HCT116 (cell line): ENCODE measurements around the gene CLEC4G. TPM values are rescaled to one million over a fixed set of nuclear protein-coding genes. Genes with fewer than 3 reads are reported as not detected.

Experiments used
- ATAC-seq: fragments of 200-7000 bp; cut with Tn5 transposase; 2 replicates; pipeline ENCODE4 v1.9.1; 2020; ENCODE audit warnings: mild to moderate bottlenecking, moderate library complexity
- BruUV-seq: library from RNA; stranded (reverse); fragments of 400-500 nt; replicated peaks from 2 replicates; lab custom pipeline; 2021; lab: Mats Ljungman, UMichigan
- CTCF ChIA-PET: fragments of 300-600 bp; sonication (Branson Sonifier 250); formaldehyde crosslinking; loops from one replicate; lab custom pipeline; 2021; ENCODE audit warnings: antibody characterized with exemption; lab: Charles Lee
- POLR2A ChIA-PET: fragments of 300-600, 350-600 bp; sonication (Branson Sonifier 250); formaldehyde crosslinking; loops from one replicate; lab custom pipeline; 2021; ENCODE audit warnings: antibody characterized with exemption; lab: Charles Lee
- RAD21 ChIA-PET, 2 experiments: fragments of 300-600 bp; sonication (Branson Sonifier 250); formaldehyde crosslinking; loops; one replicate each; lab custom pipeline; 2023; ENCODE audit warnings: low total read pairs in 2 of 2; ENCODE audit not compliant: uncharacterized antibody in 2 of 2, unreplicated experiment in 2 of 2, low non-redundant PET in 1 of 2; lab: Charles Lee
- DNase-seq: peaks from one replicate; pipeline ENCODE4 v3.0.0-alpha.2; 2010; ENCODE audit warnings: low read depth, low spot score
- H2AFZ ChIP-seq: fragments of 200-600 bp; shearing (Covaris generic), sonication (generic); 2 replicates; pipeline ENCODE4 v1.6.1; 2017; ENCODE audit warnings: low read depth, mixed run types, mixed read lengths, antibody characterized with exemption, low read length; ENCODE audit not compliant: poor library complexity, severe bottlenecking
- H3K27ac ChIP-seq: 2 replicates; pipeline ENCODE4 v1.5.1; 2012; ENCODE audit warnings: low read depth, low read length
- H3K27me3 ChIP-seq: fragments of 200-600 bp; sonication (generic); 2 replicates; pipeline ENCODE4 v1.6.1; 2016; ENCODE audit warnings: mixed run types, low read length, mixed read lengths; ENCODE audit not compliant: insufficient read depth
- H3K36me3 ChIP-seq, 2 experiments: fragments of 200-500 bp in 1 of 2; fragments of 200-600 bp in 1 of 2; sonication (Bioruptor generic) in 1 of 2; sonication (generic) in 1 of 2; 2 replicates each; pipeline versions ENCODE4 v1.5.1 to v1.6.1; 2014 to 2016; ENCODE audit warnings: low read length in 2 of 2, inconsistent platforms in 1 of 2, mixed read lengths in 1 of 2, mixed run types in 1 of 2; ENCODE audit not compliant: insufficient read depth in 2 of 2, control insufficient read depth in 1 of 2
- H3K4me1 ChIP-seq, 2 experiments: fragments of 200-600 bp in 1 of 2; sonication (generic) in 1 of 2; 2 replicates each; pipeline versions ENCODE4 v1.5.1 to v1.6.1; 2012 to 2017; ENCODE audit warnings: low read length in 2 of 2, inconsistent platforms in 1 of 2, mild to moderate bottlenecking in 1 of 2, mixed read lengths in 1 of 2, mixed run types in 1 of 2, moderate library complexity in 1 of 2; ENCODE audit not compliant: insufficient read depth in 2 of 2, control insufficient read depth in 1 of 2
- H3K4me2 ChIP-seq: fragments of 200-600 bp; sonication (generic); 2 replicates; pipeline ENCODE4 v1.6.1; 2017; ENCODE audit warnings: mixed run types, low read length, mixed read lengths
- H3K4me3 ChIP-seq, 2 experiments: fragments of 200-600 bp in 1 of 2; sonication (generic) in 1 of 2; replicated peaks in 1 of 2; 2 replicates each; pipeline ENCODE4 v1.5.1; 2011 to 2016; ENCODE audit warnings: low read length in 2 of 2, control low read depth in 1 of 2, low read depth in 1 of 2, mild to moderate bottlenecking in 1 of 2, mixed read lengths in 1 of 2, mixed run types in 1 of 2
- H3K79me2 ChIP-seq: fragments of 200-600 bp; sonication (generic); 2 replicates; pipeline ENCODE4 v1.6.1; 2017; ENCODE audit warnings: mild to moderate bottlenecking, mixed run types, low read length, moderate library complexity, mixed read lengths; ENCODE audit not compliant: insufficient read depth
- H3K9ac ChIP-seq: fragments of 200-600 bp; sonication (generic); 2 replicates; pipeline ENCODE4 v1.6.1; 2016; ENCODE audit warnings: low read length, mixed read lengths
- H3K9me2 ChIP-seq: fragments of 200-600 bp; sonication (generic), shearing (Covaris generic); 2 replicates; pipeline ENCODE4 v1.6.1; 2017; ENCODE audit warnings: mixed run types, mild to moderate bottlenecking, moderate library complexity; ENCODE audit not compliant: insufficient read depth
- H3K9me3 ChIP-seq, 2 experiments: fragments of 200-500 bp in 1 of 2; fragments of 200-600 bp in 1 of 2; sonication (Bioruptor generic) in 1 of 2; sonication (generic) in 1 of 2; 2 replicates each; pipeline ENCODE4 v1.6.1; 2014 to 2017; ENCODE audit warnings: low read length in 2 of 2, mixed read lengths in 2 of 2, inconsistent platforms in 1 of 2, low read depth in 1 of 2, mild to moderate bottlenecking in 1 of 2, mixed run types in 1 of 2, moderate library complexity in 1 of 2; ENCODE audit not compliant: control insufficient read depth in 1 of 2, insufficient read depth in 1 of 2
- H4K20me1 ChIP-seq: fragments of 200-600 bp; sonication (generic), shearing (Covaris generic); 2 replicates; pipeline ENCODE4 v1.6.1; 2017; ENCODE audit warnings: mixed run types, mild to moderate bottlenecking, moderate library complexity; ENCODE audit not compliant: insufficient read depth
- SP1 ChIP-seq: IDR thresholded peaks from 2 replicates; pipeline ENCODE4 v1.6.1; 2012; ENCODE audit warnings: low read depth
- YY1 ChIP-seq: IDR thresholded peaks from 2 replicates; pipeline ENCODE4 v1.6.1; 2011; ENCODE audit warnings: low read length, low read depth, moderate library complexity, mild to moderate bottlenecking; ENCODE audit not compliant: insufficient replicate concordance; ENCODE audit errors: extremely low read depth
- ZNF274 ChIP-seq: fragments of 200-500 bp; sonication (Bioruptor generic); IDR thresholded peaks from 2 replicates; pipeline ENCODE4 v1.6.1; 2014; ENCODE audit warnings: mild to moderate bottlenecking, low read depth, low read length, inconsistent platforms
- intact Hi-C: fragments of 100-400 bp; cut with micrococcal nuclease; formaldehyde crosslinking; loops from 2 replicates; pipeline ENCODE4 v1.10.0; 2022
- total RNA-seq: library from RNA; stranded (reverse); gene quantifications from one replicate; pipeline ENCODE4 v1.2.1, GENCODE V29; 2021; ENCODE audit not compliant: unreplicated experiment
- TF ChIP-seq, protein P1 (sequence below): IDR thresholded peaks from 2 replicates; pipeline ENCODE4 v1.6.1; 2012; ENCODE audit warnings: low read depth
- TF ChIP-seq, protein P2 (sequence below): IDR thresholded peaks from 2 replicates; pipeline ENCODE4 v1.6.1; 2011; ENCODE audit warnings: mild to moderate bottlenecking, low read length, moderate library complexity; ENCODE audit not compliant: insufficient replicate concordance; ENCODE audit errors: extremely low read depth
- TF ChIP-seq, protein P3 (sequence below): IDR thresholded peaks from 2 replicates; pipeline ENCODE4 v1.6.1; 2012

The CLEC4G gene
- total RNA-seq, 1 experiment from 2014 or later, result not detected

DNA sequence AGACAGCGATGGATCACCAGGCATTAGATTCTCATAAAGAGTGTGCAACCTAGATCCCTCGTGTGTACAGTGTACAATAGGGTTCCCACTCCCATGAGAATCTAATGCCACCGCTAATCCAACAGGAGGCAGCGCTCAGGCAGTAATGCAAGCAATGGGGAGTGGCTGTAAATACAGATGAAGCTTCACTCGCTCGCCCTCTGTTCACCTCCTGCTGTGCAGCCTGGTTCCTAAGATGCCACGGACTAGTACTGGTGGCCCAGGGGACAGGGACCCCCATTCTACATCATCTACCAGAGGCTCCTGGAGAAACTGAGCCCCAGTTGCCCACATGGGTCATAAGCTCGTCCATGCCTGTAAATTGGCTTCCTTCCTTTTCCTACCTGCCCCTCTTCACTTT is 39.2 kb upstream of the CLEC4G start:
- Histone ChIP-seq H3K4me1 (peaks cover 0 to 4% of the 10 kb centered on the region in 2 experiments; a peak in 1 of 4 replicates), H3K9ac (no peak overlapping the region), H3K4me3 (no peak overlapping the region), H3K4me2 (no peak overlapping the region), H3K27me3 (peaks cover 2% of the 10 kb centered on the region; the same call in 1 of the 2 replicates), H4K20me1 (no peaks in the 10 kb centered on the region), H3K79me2 (no peaks in the 10 kb centered on the region), H3K9me3 (no peaks in the 10 kb centered on the region), H3K36me3 (no peaks in the 10 kb centered on the region), H3K9me2 (no peaks in the 10 kb centered on the region), H2AFZ (no peak overlapping the region), H3K27ac (no peak overlapping the region)
- no TSS peak for BruUV-seq
- intact Hi-C loops, result no loop called here
- RAD21 ChIA-PET, result no interaction called here
- POLR2A ChIA-PET, result no interaction called here
- DNase-seq (no peak), ATAC-seq (no peak)
- no peak for TF ChIP-seq SP1
- CTCF ChIA-PET, result no interaction called here

DNA sequence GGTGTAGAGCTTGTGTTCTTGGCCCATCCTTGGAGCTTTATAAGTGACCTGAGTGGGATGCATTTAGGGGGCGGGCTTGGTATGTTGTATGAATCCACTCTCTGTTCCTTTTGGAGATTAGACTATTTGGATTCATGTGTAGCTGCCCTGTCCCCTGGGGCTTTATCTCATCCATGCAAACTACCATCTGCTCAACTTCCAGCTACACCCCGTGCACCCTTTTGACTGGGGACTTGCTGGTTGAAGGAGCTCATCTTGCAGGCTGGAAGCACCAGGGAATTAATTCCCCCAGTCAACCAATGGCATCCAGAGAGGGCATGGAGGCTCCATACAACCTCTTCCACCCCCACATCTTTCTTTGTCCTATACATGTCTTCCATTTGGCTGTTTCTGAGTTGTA is 37.3 kb upstream of the CLEC4G start:
- DNase-seq, result no peak
- ChIA-PET RAD21 (no interaction called here), CTCF (no interaction called here), POLR2A (no interaction called here)
- ATAC-seq, result no peak
- no TSS peak for BruUV-seq
- Histone ChIP-seq H3K36me3 (no peaks in the 10 kb centered on the region), H2AFZ (no peak overlapping the region), H3K4me2 (no peak overlapping the region), H3K4me1 (peaks cover 0 to 4% of the 10 kb centered on the region in 2 experiments; a peak in 1 of 4 replicates), H4K20me1 (no peaks in the 10 kb centered on the region), H3K9ac (no peak overlapping the region), H3K9me2 (no peaks in the 10 kb centered on the region), H3K27me3 (peaks cover 3% of the 10 kb centered on the region; the same call in 1 of the 2 replicates), H3K4me3 (no peak overlapping the region), H3K9me3 (no peaks in the 10 kb centered on the region), H3K79me2 (no peaks in the 10 kb centered on the region), H3K27ac (no peak overlapping the region)
- no peak for TF ChIP-seq SP1
- intact Hi-C loops, result no loop called here

DNA sequence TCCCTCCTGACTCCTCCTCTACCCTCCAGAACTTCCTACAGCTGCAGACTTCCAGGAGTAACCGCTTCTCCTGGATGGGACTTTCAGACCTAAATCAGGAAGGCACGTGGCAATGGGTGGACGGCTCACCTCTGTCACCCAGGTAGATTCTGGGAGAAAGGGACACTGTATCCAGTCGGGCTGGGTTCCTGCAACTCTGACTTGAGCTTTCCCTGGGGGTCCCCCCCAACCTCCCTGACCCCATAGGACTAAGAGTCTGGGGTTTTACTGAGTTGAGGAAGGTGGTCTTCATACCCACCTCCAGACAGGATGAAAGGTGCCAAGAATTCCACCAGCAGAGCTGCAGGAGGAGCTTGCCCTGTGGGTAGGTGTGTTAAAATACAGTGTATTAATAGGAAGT is 35.6 kb upstream of the CLEC4G start:
- intact Hi-C loops, result no loop called here
- Histone ChIP-seq H4K20me1 (no peaks in the 10 kb centered on the region), H3K9me2 (no peaks in the 10 kb centered on the region), H3K4me3 (no peak overlapping the region), H3K36me3 (no peaks in the 10 kb centered on the region), H3K4me1 (no peaks in the 10 kb centered on the region), H3K9ac (no peak overlapping the region), H3K9me3 (no peaks in the 10 kb centered on the region), H3K79me2 (no peaks in the 10 kb centered on the region), H2AFZ (no peak overlapping the region), H3K4me2 (no peak overlapping the region), H3K27ac (no peak overlapping the region), H3K27me3 (peaks cover 3% of the 10 kb centered on the region; the same call in 1 of the 2 replicates)
- no peak for ATAC-seq
- DNase-seq, result no peak
- no TSS peak for BruUV-seq
- ChIA-PET CTCF (no interaction called here), POLR2A (no interaction called here), RAD21 (no interaction called here)
- TF ChIP-seq YY1 (no peak), ZNF274 (no peak)
- TF ChIP-seq, protein P1, sequence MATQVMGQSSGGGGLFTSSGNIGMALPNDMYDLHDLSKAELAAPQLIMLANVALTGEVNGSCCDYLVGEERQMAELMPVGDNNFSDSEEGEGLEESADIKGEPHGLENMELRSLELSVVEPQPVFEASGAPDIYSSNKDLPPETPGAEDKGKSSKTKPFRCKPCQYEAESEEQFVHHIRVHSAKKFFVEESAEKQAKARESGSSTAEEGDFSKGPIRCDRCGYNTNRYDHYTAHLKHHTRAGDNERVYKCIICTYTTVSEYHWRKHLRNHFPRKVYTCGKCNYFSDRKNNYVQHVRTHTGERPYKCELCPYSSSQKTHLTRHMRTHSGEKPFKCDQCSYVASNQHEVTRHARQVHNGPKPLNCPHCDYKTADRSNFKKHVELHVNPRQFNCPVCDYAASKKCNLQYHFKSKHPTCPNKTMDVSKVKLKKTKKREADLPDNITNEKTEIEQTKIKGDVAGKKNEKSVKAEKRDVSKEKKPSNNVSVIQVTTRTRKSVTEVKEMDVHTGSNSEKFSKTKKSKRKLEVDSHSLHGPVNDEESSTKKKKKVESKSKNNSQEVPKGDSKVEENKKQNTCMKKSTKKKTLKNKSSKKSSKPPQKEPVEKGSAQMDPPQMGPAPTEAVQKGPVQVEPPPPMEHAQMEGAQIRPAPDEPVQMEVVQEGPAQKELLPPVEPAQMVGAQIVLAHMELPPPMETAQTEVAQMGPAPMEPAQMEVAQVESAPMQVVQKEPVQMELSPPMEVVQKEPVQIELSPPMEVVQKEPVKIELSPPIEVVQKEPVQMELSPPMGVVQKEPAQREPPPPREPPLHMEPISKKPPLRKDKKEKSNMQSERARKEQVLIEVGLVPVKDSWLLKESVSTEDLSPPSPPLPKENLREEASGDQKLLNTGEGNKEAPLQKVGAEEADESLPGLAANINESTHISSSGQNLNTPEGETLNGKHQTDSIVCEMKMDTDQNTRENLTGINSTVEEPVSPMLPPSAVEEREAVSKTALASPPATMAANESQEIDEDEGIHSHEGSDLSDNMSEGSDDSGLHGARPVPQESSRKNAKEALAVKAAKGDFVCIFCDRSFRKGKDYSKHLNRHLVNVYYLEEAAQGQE, result no peak
- TF ChIP-seq, protein P2, sequence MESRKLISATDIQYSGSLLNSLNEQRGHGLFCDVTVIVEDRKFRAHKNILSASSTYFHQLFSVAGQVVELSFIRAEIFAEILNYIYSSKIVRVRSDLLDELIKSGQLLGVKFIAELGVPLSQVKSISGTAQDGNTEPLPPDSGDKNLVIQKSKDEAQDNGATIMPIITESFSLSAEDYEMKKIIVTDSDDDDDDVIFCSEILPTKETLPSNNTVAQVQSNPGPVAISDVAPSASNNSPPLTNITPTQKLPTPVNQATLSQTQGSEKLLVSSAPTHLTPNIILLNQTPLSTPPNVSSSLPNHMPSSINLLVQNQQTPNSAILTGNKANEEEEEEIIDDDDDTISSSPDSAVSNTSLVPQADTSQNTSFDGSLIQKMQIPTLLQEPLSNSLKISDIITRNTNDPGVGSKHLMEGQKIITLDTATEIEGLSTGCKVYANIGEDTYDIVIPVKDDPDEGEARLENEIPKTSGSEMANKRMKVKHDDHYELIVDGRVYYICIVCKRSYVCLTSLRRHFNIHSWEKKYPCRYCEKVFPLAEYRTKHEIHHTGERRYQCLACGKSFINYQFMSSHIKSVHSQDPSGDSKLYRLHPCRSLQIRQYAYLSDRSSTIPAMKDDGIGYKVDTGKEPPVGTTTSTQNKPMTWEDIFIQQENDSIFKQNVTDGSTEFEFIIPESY, result no peak
- TF ChIP-seq, protein P3, sequence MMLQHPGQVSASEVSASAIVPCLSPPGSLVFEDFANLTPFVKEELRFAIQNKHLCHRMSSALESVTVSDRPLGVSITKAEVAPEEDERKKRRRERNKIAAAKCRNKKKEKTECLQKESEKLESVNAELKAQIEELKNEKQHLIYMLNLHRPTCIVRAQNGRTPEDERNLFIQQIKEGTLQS, result no peak
